Mesendoderm (in vitro differentiated cells): ENCODE results near the gene LRRC4C.

ENCODE experiments used
- DNase-seq: peaks from one replicate; pipeline ENCODE4 v3.0.0; 2013
- H2AK5ac ChIP-seq: 2 replicates; pipeline ENCODE4 v1.6.1; 2013; ENCODE audit warnings: low read length, inconsistent platforms
- H2BK120ac ChIP-seq: 2 replicates; pipeline ENCODE4 v1.6.1; 2013; ENCODE audit warnings: low read depth, mild to moderate bottlenecking, low read length, moderate library complexity, mixed read lengths
- H2BK15ac ChIP-seq: replicated peaks from 2 replicates; pipeline ENCODE4 v1.6.1; 2013; ENCODE audit warnings: low read depth, mild to moderate bottlenecking, moderate library complexity
- H2BK5ac ChIP-seq: 2 replicates; pipeline ENCODE4 v1.6.1; 2013; ENCODE audit warnings: low read length, inconsistent platforms
- H3K18ac ChIP-seq: 2 replicates; pipeline ENCODE4 v1.6.1; 2013; ENCODE audit warnings: mild to moderate bottlenecking, low read length, mixed read lengths
- H3K23ac ChIP-seq: one replicate; pipeline ENCODE4 v1.6.1; 2013; ENCODE audit warnings: low read length
- H3K27ac ChIP-seq: 2 replicates; pipeline ENCODE4 v1.5.1; 2013; ENCODE audit warnings: low read depth, mild to moderate bottlenecking, inconsistent platforms, low read length, moderate library complexity
- H3K27me3 ChIP-seq: 2 replicates; pipeline ENCODE4 v1.6.1; 2013; ENCODE audit warnings: low read length, control low read depth, mild to moderate bottlenecking, inconsistent platforms; ENCODE audit not compliant: insufficient read depth, poor library complexity
- H3K36me3 ChIP-seq: 2 replicates; pipeline ENCODE4 v1.6.1; 2013; ENCODE audit warnings: low read length, inconsistent platforms; ENCODE audit not compliant: control insufficient read depth, insufficient read depth
- H3K4ac ChIP-seq: one replicate; pipeline ENCODE4 v1.6.1; 2013; ENCODE audit warnings: low read depth, mild to moderate bottlenecking, low read length, moderate library complexity
- H3K4me1 ChIP-seq: 2 replicates; pipeline ENCODE4 v1.6.1; 2013; ENCODE audit warnings: low read depth, low read length, inconsistent platforms; ENCODE audit not compliant: control insufficient read depth
- H3K4me2 ChIP-seq: 2 replicates; pipeline ENCODE4 v1.6.1; 2013; ENCODE audit warnings: low read length
- H3K4me3 ChIP-seq: 2 replicates; pipeline ENCODE4 v1.5.1; 2013; ENCODE audit warnings: mild to moderate bottlenecking, low read length
- H3K56ac ChIP-seq: one replicate; pipeline ENCODE4 v1.6.1; 2013; ENCODE audit warnings: low read length
- H3K79me1 ChIP-seq: 2 replicates; pipeline ENCODE4 v1.6.1; 2013; ENCODE audit warnings: low read length, inconsistent platforms
- H3K79me2 ChIP-seq: 2 replicates; pipeline ENCODE4 v1.6.1; 2013; ENCODE audit warnings: mild to moderate bottlenecking, low read length; ENCODE audit not compliant: control insufficient read depth, insufficient read depth
- H3K9ac ChIP-seq: 2 replicates; pipeline ENCODE4 v1.6.1; 2013; ENCODE audit warnings: low read length, inconsistent platforms
- H4K5ac ChIP-seq: one replicate; pipeline ENCODE4 v1.6.1; 2013; ENCODE audit warnings: low read length
- H4K8ac ChIP-seq: one replicate; pipeline ENCODE4 v1.6.1; 2013; ENCODE audit warnings: low read depth, mild to moderate bottlenecking, control low read depth, low read length, moderate library complexity
- WGBS: extraction: QIAGEN DNeasy Blood & Tissue Kit; methylation state at CpG from one replicate; pipeline ENCODE4 v1.1.7; 2013; ENCODE audit warnings: low lambda C conversion rate, missing lambda C conversion rate; ENCODE audit not compliant: insufficient coverage; ENCODE audit errors: extremely low coverage; 5-methylcytosine and 5-hydroxymethylcytosine counted together

The LRRC4C gene

GRCh38 chr11:40517122-40517521 is 942.3 kb downstream of the LRRC4C start:
- Histone ChIP-seq H3K9ac (no peak overlapping the region), H2BK120ac (no peak overlapping the region), H2BK5ac (no peak overlapping the region), H3K79me1 (no peaks in the 10 kb centered on the region), H4K5ac (no peak overlapping the region), H2BK15ac (no peak overlapping the region), H3K18ac (no peak overlapping the region), H3K36me3 (no peaks in the 10 kb centered on the region), H3K27me3 (no peaks in the 10 kb centered on the region), H3K56ac (no peak overlapping the region), H3K23ac (no peak overlapping the region), H3K4me3 (no peak overlapping the region), H4K8ac (no peak overlapping the region), H3K79me2 (no peaks in the 10 kb centered on the region), H3K4ac (no peak overlapping the region), H3K4me1 (no peaks in the 10 kb centered on the region), H2AK5ac (no peak overlapping the region), H3K4me2 (no peak overlapping the region), H3K27ac (no peak overlapping the region)
- no peak for DNase-seq
- WGBS, result no CpG with 5 or more reads among the region's 3 CpGs

GRCh38 chr11:40514124-40514523 is 945.3 kb downstream of the LRRC4C start:
- H3K79me2 ChIP-seq, result no peaks in the 10 kb centered on the region
- no peak overlapping the region for H2BK15ac ChIP-seq
- no peak overlapping the region for H4K8ac ChIP-seq
- no peaks in the 10 kb centered on the region for H3K36me3 ChIP-seq
- no peaks in the 10 kb centered on the region for H3K79me1 ChIP-seq
- no peak overlapping the region for H3K23ac ChIP-seq
- no peak overlapping the region for H3K4ac ChIP-seq
- no peak overlapping the region for H3K56ac ChIP-seq
- no peak overlapping the region for H2BK120ac ChIP-seq
- no peaks in the 10 kb centered on the region for H3K27me3 ChIP-seq
- no peak for DNase-seq
- H3K4me2 ChIP-seq, result no peak overlapping the region
- H3K4me1 ChIP-seq, result no peaks in the 10 kb centered on the region
- no peak overlapping the region for H3K4me3 ChIP-seq
- no peak overlapping the region for H3K9ac ChIP-seq
- H2BK5ac ChIP-seq, result no peak overlapping the region
- WGBS, result no CpG with 5 or more reads among the region's 1 CpG
- H3K18ac ChIP-seq, result no peak overlapping the region
- H3K27ac ChIP-seq, result no peak overlapping the region
- H4K5ac ChIP-seq, result no peak overlapping the region
- no peak overlapping the region for H2AK5ac ChIP-seq

GRCh38 chr11:40513281-40513680 is 946.2 kb downstream of the LRRC4C start:
- Histone ChIP-seq H2BK120ac (no peak overlapping the region), H3K23ac (no peak overlapping the region), H2AK5ac (no peak overlapping the region), H3K4me2 (no peak overlapping the region), H3K36me3 (no peaks in the 10 kb centered on the region), H2BK15ac (no peak overlapping the region), H3K4me1 (no peaks in the 10 kb centered on the region), H3K18ac (no peak overlapping the region), H3K27me3 (no peaks in the 10 kb centered on the region), H3K79me1 (no peaks in the 10 kb centered on the region), H3K27ac (no peak overlapping the region), H3K9ac (no peak overlapping the region), H4K8ac (no peak overlapping the region), H3K4ac (no peak overlapping the region), H3K79me2 (no peaks in the 10 kb centered on the region), H3K4me3 (no peak overlapping the region), H3K56ac (no peak overlapping the region), H2BK5ac (no peak overlapping the region), H4K5ac (no peak overlapping the region)
- peak; percentile 27 for DNase-seq

- no peak overlapping the region for H3K4ac ChIP-seq
- no peak overlapping the region for H4K5ac ChIP-seq
- DNase-seq, result no peak
Measured at GRCh38 chr11:40508303-40508702, 951.1 kb downstream of the LRRC4C start.

GRCh38 chr11:40506226-40506625 is 953.2 kb downstream of the LRRC4C start:
- Histone ChIP-seq H3K23ac (no peak overlapping the region), H2BK120ac (no peak overlapping the region), H3K79me2 (no peaks in the 10 kb centered on the region), H4K8ac (no peak overlapping the region), H2BK15ac (no peak overlapping the region), H3K27ac (no peak overlapping the region), H3K36me3 (no peaks in the 10 kb centered on the region), H2AK5ac (no peak overlapping the region), H3K56ac (no peak overlapping the region), H3K27me3 (no peaks in the 10 kb centered on the region), H3K4me2 (no peak overlapping the region), H3K4ac (no peak overlapping the region), H2BK5ac (no peak overlapping the region), H4K5ac (no peak overlapping the region), H3K4me3 (no peak overlapping the region), H3K9ac (no peak overlapping the region), H3K18ac (no peak overlapping the region), H3K4me1 (no peaks in the 10 kb centered on the region), H3K79me1 (no peaks in the 10 kb centered on the region)
- DNase-seq, result no peak
- no CpG with 5 or more reads among the region's 3 CpGs for WGBS

More at GRCh38 chr11:40508303-40508702, 951.1 kb downstream of the LRRC4C start:
- no peaks in the 10 kb centered on the region for H3K36me3 ChIP-seq
- H3K18ac ChIP-seq, result no peak overlapping the region
- H3K27ac ChIP-seq, result no peak overlapping the region
- H3K27me3 ChIP-seq, result no peaks in the 10 kb centered on the region
- no peak overlapping the region for H3K23ac ChIP-seq
- no peak overlapping the region for H3K4me2 ChIP-seq
- H2BK15ac ChIP-seq, result no peak overlapping the region
- H2AK5ac ChIP-seq, result no peak overlapping the region
- no peak overlapping the region for H2BK5ac ChIP-seq
- no peaks in the 10 kb centered on the region for H3K79me1 ChIP-seq
- H2BK120ac ChIP-seq, result no peak overlapping the region
- H3K79me2 ChIP-seq, result no peaks in the 10 kb centered on the region
- no peak overlapping the region for H3K56ac ChIP-seq
- no peak overlapping the region for H3K9ac ChIP-seq
- no peak overlapping the region for H4K8ac ChIP-seq
- no peaks in the 10 kb centered on the region for H3K4me1 ChIP-seq
- no peak overlapping the region for H3K4me3 ChIP-seq

- no peak for DNase-seq
- Histone ChIP-seq H3K9ac (no peak overlapping the region), H4K8ac (no peak overlapping the region), H3K36me3 (no peaks in the 10 kb centered on the region), H3K4me1 (no peaks in the 10 kb centered on the region), H2BK5ac (no peak overlapping the region), H3K18ac (no peak overlapping the region), H2BK15ac (no peak overlapping the region), H2AK5ac (no peak overlapping the region), H4K5ac (no peak overlapping the region), H3K79me2 (no peaks in the 10 kb centered on the region), H3K23ac (no peak overlapping the region), H3K27me3 (no peaks in the 10 kb centered on the region), H3K4me2 (no peak overlapping the region), H3K4ac (no peak overlapping the region), H3K56ac (no peak overlapping the region), H3K4me3 (no peak overlapping the region), H2BK120ac (no peak overlapping the region), H3K79me1 (no peaks in the 10 kb centered on the region), H3K27ac (no peak overlapping the region)
- no CpG with 5 or more reads among the region's 3 CpGs for WGBS
Measured at GRCh38 chr11:40491341-40491740, 968.1 kb downstream of the LRRC4C start.
